Spinal cord (tissue), 10 donors: ENCODE measurements around the gene STIMATE. TPM values are rescaled to one million over a fixed set of nuclear protein-coding genes. Genes with fewer than 3 reads are reported as not detected.

Source experiments
- DNase-seq, 6 donors: peaks; one replicate each; pipeline versions ENCODE4 v3.0.0 to v3.0.0-alpha.2; 2013 to 2015; ENCODE audit warnings: low spot score in 6 of 6, low read depth in 4 of 6
- H3K27ac ChIP-seq: one replicate; pipeline ENCODE4 v1.5.1; 2013; ENCODE audit warnings: low read depth, low read length, control low read depth
- H3K27me3 ChIP-seq: one replicate; pipeline ENCODE4 v1.6.1; 2013; ENCODE audit warnings: low read length; ENCODE audit not compliant: control insufficient read depth, insufficient read depth
- H3K36me3 ChIP-seq: one replicate; pipeline ENCODE4 v1.6.1; 2013; ENCODE audit warnings: low read length; ENCODE audit not compliant: control insufficient read depth, insufficient read depth
- H3K4me1 ChIP-seq: one replicate; pipeline ENCODE4 v1.6.1; 2013; ENCODE audit warnings: low read length; ENCODE audit not compliant: control insufficient read depth, insufficient read depth
- H3K4me3 ChIP-seq: one replicate; pipeline ENCODE4 v1.5.1; 2013; ENCODE audit warnings: low read depth, low read length, control low read depth
- H3K9me3 ChIP-seq: one replicate; pipeline ENCODE4 v1.6.1; 2013; ENCODE audit warnings: low read length; ENCODE audit not compliant: control insufficient read depth, insufficient read depth
- whole genome bisulfite sequencing: methylation state at CpG from one replicate; pipeline ENCODE4 v1.1.5; 2013; ENCODE audit warnings: missing lambda C conversion rate; ENCODE audit not compliant: insufficient coverage; 5-methylcytosine and 5-hydroxymethylcytosine counted together
- polyA plus RNA-seq, 2 donors: library from polyadenylated mRNA; unstranded; fragments of 120-200 nt; gene quantifications; one replicate each; pipeline ENCODE4 v1.2.1, GENCODE V29; 2013; ENCODE audit not compliant: insufficient read length in 2 of 2
- total RNA-seq, 2 donors: library from RNA; depleted of rRNA in 1 of 2; stranded (reverse); fragments of 120-200 nt in 1 of 2; fragments of >200 nt in 1 of 2; gene quantifications; one replicate each; pipeline versions ENCODE4 v1.2.3 to v1.2.4, GENCODE V29; 2013 to 2014
- donor health status: healthy.

Gene STIMATE
- total and polyA plus RNA-seq, 4 donors, result 16.3 to 65.6 (median 22.2) TPM

DNA sequence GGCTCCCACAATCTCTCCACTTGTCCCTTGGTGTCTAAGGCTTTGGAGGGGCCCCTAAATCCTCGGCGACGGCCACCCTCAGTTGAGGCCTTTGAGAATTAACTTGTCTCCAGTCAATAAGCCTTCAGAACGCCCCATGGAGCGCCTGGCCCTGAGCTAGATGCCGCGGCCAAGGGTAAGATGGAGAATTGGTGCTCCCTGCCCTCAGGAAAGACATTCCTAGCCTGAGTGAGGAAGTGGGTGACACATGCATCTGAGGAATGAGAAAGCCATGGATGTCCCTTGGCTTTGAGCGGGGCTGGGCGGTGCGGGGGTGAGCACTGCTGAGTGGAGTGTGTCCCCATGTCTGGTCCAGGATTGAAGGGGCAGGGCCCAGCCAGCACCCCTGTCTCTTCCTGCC lies 80.1 kb downstream of the STIMATE start:
- Histone ChIP-seq H3K27ac (no peak overlapping the region), H3K9me3 (no peaks in the 10 kb centered on the region), H3K36me3 (peaks cover 42% of the 10 kb centered on the region), H3K4me1 (peaks cover 3% of the 10 kb centered on the region), H3K4me3 (no peak overlapping the region), H3K27me3 (no peaks in the 10 kb centered on the region)
- 95% methylated on average over 10 of the region's 10 CpGs for WGBS
- DNase-seq, result no peak

DNA sequence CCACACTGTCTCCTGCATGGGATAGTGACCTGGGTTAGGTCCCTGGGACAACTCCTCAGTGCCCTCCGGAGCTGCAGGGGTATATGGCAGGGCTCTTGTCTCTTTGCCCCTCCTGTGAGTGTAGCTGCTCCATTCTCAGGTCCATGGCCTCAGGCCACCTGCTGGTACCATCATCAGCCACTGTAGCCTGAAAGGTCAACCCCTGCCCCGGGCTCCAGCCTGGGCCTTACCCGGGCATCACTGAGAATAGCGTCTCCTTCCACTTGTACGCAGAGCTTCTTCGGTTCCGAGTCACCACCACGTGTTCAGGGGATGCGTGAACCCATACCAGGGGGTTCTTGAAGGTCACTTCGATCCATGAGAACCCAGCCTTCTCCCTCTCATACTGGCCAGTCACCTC lies 80.7 kb downstream of the STIMATE start:
- DNase-seq, result no peak
- Histone ChIP-seq H3K27ac (no peak overlapping the region), H3K9me3 (no peaks in the 10 kb centered on the region), H3K27me3 (no peaks in the 10 kb centered on the region), H3K4me1 (peaks cover 3% of the 10 kb centered on the region), H3K4me3 (no peak overlapping the region), H3K36me3 (peaks cover 40% of the 10 kb centered on the region)
- 95% methylated on average over 10 of the region's 10 CpGs for WGBS

- WGBS, result 47% methylated on average over 2 of the region's 6 CpGs
- no peaks in the 10 kb centered on the region for H3K4me1 ChIP-seq
- H3K9me3 ChIP-seq, result no peaks in the 10 kb centered on the region
- no peak overlapping the region for H3K27ac ChIP-seq
- no peaks in the 10 kb centered on the region for H3K27me3 ChIP-seq
- no peak for DNase-seq
- no peak overlapping the region for H3K4me3 ChIP-seq
- peaks cover 36% of the 10 kb centered on the region for H3K36me3 ChIP-seq
These were observed 81.1 kb downstream of the STIMATE start for GRCh38 chr3:52816199-52816598.

- 91% methylated on average over 8 of the region's 8 CpGs for WGBS
- no peak overlapping the region for H3K4me3 ChIP-seq
These were observed 83.5 kb downstream of the STIMATE start for GRCh38 chr3:52813810-52814209.

DNA sequence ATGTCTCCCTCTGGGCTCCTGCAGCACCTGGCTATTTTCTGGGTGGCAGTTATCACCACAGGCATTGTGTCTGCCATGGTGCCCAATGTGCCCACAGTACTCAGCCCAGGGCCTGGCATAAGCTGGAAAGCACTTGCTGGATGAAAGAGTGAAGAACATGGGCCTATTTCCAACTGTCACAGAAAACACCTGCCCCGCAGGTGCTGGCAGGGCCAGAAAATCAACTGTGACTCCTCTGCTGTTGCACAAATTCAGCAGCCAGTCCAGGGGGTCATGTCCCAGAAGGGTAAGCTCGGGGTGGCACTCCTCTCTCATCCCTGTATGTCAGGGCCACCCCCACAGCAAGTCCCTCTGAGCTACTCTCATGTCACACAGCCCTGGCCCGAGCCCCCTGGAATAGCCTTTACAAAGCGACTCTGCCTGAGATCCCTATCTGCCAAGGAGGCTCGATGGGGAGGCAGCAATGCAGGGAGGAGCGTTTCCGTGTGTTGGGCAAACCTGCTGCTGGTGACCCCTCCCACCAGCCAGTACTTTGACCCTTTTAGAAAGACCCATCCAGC lies 85.8 kb downstream of the STIMATE start:
- 91% methylated on average over 6 of the region's 7 CpGs for WGBS
- Histone ChIP-seq H3K27me3 (no peaks in the 10 kb centered on the region), H3K36me3 (no peaks in the 10 kb centered on the region), H3K27ac (no peak overlapping the region), H3K4me1 (no peaks in the 10 kb centered on the region), H3K9me3 (no peaks in the 10 kb centered on the region), H3K4me3 (no peak overlapping the region)
- no peak for DNase-seq

More at GRCh38 chr3:52813810-52814209, 83.5 kb downstream of the STIMATE start:
- no peaks in the 10 kb centered on the region for H3K27me3 ChIP-seq
- H3K4me1 ChIP-seq, result no peaks in the 10 kb centered on the region
- DNase-seq, result no peak
- H3K27ac ChIP-seq, result no peak overlapping the region
- H3K36me3 ChIP-seq, result peaks cover 14% of the 10 kb centered on the region
- no peaks in the 10 kb centered on the region for H3K9me3 ChIP-seq

DNA sequence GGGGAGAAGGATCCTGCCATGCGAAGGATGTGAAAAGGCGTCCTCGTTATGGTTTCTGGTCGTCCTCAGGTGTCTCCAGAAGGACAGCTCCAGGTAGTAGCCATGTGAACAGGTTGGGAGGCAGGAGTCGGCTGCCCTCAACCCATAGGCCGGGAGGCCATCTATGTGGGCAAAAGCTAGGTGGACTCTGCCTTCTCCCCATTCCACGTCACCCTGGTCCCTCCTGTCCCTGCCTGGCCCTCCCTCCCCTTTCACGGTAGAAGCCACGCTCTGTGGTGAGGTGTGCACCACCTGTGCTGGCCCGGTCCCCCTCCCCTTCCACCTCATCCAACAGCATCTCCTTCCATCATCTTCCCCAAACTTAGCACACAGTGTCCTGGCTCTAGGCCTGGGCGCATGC lies 86.4 kb downstream of the STIMATE start:
- no peak overlapping the region for H3K27ac ChIP-seq
- no peaks in the 10 kb centered on the region for H3K4me1 ChIP-seq
- no peaks in the 10 kb centered on the region for H3K27me3 ChIP-seq
- no peak overlapping the region for H3K4me3 ChIP-seq
- 88% methylated on average over 11 of the region's 11 CpGs for WGBS
- no peaks in the 10 kb centered on the region for H3K36me3 ChIP-seq
- no peaks in the 10 kb centered on the region for H3K9me3 ChIP-seq
- no peak for DNase-seq

DNA sequence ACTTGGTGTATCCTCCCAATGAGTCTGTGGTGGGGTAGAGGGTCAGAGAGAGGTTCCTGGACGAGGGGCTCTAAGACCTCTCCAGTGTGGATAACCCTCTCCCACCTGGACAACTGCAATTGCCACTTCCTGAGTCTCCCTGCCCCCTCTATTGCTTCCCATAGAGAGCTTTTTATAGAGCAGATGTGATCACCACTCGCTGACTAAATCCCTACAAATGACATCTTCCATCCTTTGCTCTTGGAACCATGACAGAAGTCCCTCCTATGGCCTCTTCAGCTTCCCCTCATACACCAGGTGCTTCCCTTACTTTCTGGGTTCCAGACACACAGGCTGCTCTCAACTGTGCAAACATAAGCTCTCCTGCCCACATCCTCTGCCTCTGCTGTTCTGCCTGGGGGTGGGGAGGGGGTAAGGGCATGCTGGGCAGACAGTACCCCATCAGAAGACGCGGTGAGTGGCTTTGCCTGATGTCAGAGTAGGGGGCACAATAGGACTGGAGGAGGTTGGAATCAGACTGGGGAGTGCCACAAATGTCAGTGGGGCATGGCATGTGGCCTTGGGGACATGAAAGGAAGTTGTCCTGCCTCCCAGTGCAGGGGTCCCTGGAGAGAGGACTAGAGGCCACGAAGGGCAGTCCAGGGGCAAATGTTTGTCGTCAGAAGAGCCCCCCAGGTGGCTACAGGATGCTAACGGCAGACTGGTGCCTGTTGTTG lies 87.5 kb downstream of the STIMATE start:
- DNase-seq, result no peak
- Histone ChIP-seq H3K36me3 (no peaks in the 10 kb centered on the region), H3K4me1 (no peaks in the 10 kb centered on the region), H3K27ac (no peak overlapping the region), H3K4me3 (no peak overlapping the region), H3K27me3 (no peaks in the 10 kb centered on the region), H3K9me3 (no peaks in the 10 kb centered on the region)
- WGBS, result 72% methylated on average over 6 of the region's 7 CpGs

DNA sequence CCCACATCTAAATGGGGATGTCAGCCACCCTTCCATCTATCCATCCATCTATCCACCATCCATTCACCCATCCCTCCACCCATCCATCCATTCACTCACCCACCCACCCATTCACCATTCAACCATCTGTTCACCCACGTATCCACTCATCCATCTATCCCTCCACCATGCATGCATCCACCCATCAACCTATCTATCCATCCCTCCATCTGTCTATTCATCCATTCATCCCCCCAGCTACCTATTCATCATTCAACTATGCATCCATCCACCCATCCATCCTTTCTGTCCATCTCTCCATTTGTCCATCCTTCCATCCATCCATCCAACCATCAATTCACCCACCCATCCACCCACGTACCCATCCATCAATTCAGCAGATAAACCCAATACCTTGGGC lies 88.2 kb downstream of the STIMATE start:
- no peak overlapping the region for H3K4me3 ChIP-seq
- 79% methylated on average over 1 of the region's 2 CpGs for WGBS
- H3K27ac ChIP-seq, result no peak overlapping the region
- no peaks in the 10 kb centered on the region for H3K27me3 ChIP-seq
- H3K4me1 ChIP-seq, result no peaks in the 10 kb centered on the region
- DNase-seq, result no peak
- H3K36me3 ChIP-seq, result no peaks in the 10 kb centered on the region
- H3K9me3 ChIP-seq, result no peaks in the 10 kb centered on the region

GRCh38 chr3:52805270-52806039 lies 91.9 kb downstream of the STIMATE start:
- Histone ChIP-seq H3K36me3 (no peaks in the 10 kb centered on the region), H3K27ac (no peak overlapping the region), H3K27me3 (no peaks in the 10 kb centered on the region), H3K4me1 (no peaks in the 10 kb centered on the region), H3K9me3 (no peaks in the 10 kb centered on the region), H3K4me3 (no peak overlapping the region)
- no peak for DNase-seq
- 64% methylated on average over 7 of the region's 19 CpGs for WGBS
